Endometrium (tissue), 2 donors: Measurements from ENCODE around the gene CCDC188.

ENCODE experiments used
- FAIRE-seq: peaks from 2 replicates; lab custom pipeline; 2012; peaks lifted over from hg19 to GRCh38; lab: Jason Lieb, UNC
- donor health status: control.
- donor health status: control.

CCDC188 gene

DNA sequence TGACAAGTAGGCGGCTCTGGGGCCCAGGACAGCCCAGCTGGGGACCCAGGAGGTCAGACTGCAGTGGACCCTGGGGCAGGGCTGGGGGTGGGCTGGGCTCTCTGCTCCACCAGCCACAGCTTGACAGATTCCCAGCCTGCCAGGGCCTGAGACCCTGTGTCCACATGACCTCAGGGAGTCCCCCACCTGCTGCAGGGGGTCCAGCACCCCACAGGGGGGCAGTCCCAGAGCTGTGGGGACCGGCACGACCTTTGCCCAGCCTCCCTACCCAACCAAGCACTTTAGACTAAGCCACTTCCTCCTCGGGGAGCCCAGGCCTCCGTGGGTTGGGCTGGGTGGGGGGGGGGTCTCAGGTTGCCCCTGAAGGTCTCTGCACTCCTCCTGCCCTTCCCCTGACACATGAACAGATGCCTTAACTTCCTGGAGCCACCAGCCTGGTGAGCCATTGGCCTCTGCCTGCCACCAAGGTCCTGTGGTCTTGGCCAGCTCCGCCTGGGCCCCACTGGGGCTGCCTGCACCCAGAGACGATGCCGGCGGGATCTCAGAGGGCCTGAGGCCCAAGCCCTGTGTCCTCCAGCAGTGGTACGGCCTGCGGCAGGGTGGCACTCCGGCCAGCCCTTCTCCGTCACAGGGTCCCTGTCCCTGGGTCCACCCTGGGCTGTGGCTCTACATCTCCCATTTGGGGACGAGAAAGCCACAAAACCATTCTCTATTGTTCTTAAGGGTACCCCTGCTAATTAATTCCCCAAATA, 3.4 kb downstream of the CCDC188 start:
- no peak for FAIRE-seq

DNA sequence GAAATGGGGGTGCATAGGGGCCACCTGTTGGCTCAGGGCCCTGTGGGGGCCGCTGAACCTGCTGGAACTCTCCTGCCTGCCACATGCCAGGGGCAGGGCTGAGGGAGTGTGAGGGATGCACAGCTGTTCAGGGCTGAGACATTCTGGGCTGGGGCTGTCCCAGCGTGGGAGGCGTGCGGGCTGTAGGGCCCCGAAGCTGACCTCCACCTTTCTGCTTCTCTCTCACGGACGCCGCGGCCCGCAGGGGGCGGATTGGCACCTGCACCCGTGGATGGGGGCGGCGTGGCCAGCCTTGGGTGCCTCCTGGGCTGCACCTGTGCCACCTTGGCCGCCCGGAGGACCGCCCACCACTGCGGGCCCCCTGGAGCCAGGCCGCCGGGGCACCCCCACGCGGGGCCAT, 4.1 kb downstream of the CCDC188 start:
- FAIRE-seq, result no peak

DNA sequence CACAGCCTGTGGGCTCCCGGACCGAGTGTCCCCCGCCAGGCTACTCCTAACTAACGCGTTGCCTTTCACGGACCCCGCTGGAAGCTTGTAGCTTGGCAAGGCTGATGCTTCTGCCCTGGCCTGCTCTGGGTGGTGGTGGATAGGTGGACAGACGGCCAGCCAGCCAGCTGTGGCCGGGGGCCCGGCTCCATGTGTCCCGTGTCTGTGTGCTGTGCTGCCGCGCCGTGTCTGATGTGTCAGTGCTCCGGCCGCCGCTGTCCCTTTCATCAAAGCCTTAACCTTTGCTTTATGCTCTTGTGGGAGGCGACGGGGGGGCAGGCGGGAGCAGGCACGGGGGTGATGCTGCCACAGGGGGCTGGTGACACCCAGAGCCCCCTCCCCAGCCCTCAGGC, 5.0 kb downstream of the CCDC188 start:
- no peak for FAIRE-seq

DNA sequence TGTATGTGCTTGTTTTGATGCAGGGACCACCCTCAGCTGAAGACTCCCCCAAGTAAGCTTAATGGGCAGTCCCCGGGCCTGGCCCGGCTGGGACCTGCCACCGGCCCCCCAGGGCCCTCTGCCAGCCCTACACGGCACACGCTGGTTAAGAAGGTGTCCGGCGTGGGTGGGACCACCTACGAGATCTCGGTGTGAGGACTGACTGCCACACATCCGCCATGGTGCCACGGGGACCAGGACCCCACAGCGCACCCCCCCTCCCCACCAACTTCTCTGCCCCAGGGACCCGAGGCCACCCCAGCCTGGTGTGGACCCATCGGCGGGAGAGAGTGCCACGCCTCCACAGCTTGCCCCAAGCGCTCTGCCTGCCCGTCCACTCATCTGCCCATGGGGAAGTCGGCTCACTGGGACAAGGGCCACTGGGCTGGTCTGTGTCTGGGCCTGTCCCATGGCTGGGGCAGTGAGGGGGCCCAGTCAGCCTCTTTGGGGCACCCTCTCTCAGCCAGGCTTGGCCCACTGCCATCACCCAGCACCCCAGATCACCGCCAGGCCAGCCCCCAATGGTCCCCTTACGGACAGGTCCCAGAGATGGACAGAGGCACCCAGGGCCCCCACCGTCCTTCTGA, 5.5 kb downstream of the CCDC188 start:
- FAIRE-seq, result no peak

DNA sequence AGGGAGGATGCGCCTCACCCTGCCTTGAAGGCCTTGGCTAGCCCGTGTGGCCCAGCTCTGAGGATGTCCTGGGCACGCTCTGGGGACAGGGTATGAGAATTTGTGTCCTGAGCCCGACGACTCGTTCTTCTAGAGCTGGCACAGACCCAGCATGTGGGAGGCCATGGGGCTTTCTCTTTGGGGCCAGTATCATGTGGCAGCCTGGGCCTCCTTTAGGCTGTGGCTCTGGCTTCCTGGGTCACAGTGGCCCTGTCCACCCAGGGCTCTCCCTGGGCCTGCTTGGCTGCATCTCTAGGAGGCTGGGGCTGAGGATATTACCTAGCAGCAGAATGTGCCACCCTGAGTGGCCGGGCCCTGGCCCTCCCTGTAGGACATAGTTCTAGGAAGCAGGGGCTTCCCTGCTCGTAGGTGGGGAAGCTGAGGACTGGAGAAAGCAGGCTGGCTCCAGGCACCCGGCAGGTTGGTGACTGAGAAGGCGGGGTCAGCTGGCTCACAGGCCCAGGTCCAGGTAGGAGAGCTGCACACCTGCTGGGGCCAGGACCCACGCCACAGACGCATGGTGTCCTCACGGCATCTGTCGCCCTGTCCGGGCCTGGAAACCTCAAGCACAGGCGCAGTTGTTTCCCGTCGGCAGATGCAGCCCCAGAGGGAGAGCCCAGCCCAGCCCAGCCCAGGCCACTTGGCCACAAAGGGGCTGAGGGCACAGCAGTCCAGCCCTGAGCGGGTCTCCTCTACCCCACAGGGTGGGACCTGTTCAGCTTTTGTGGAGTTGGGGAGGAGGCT, 6.8 kb downstream of the CCDC188 start:
- FAIRE-seq, result no peak

DNA sequence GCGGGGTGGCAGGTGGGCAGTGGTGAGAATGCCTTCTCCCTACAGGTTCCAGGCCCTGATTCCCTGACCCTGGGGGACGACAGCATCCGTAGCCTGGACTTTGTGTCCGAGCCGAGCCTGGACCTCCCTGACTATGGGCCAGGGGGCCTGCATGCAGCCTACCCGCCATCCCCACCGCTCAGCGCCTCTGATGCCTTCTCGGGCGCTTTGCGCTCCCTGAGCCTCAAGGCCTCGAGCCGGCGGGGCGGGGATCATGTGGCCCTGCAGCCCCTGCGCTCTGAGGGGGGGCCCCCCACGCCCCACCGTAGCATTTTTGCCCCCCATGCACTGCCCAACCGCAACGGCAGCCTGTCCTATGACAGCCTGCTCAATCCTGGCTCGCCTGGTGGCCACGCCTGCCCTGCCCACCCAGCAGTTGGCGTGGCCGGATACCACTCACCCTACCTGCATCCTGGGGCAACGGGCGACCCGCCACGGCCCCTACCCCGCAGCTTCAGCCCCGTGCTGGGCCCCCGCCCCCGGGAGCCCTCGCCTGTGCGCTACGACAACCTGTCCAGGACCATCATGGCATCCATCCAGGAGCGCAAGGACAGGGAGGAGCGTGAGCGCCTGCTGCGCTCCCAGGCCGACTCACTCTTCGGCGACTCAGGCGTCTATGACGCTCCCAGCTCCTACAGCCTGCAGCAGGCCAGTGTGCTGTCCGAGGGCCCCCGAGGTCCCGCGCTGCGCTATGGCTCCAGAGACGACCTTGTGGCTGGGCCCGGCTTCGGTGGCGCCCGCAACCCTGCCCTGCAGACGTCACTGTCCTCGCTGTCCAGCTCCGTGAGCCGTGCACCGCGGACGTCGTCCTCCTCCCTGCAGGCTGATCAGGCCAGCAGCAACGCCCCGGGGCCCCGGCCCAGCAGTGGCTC, 7.9 kb downstream of the CCDC188 start:
- no peak for FAIRE-seq

DNA sequence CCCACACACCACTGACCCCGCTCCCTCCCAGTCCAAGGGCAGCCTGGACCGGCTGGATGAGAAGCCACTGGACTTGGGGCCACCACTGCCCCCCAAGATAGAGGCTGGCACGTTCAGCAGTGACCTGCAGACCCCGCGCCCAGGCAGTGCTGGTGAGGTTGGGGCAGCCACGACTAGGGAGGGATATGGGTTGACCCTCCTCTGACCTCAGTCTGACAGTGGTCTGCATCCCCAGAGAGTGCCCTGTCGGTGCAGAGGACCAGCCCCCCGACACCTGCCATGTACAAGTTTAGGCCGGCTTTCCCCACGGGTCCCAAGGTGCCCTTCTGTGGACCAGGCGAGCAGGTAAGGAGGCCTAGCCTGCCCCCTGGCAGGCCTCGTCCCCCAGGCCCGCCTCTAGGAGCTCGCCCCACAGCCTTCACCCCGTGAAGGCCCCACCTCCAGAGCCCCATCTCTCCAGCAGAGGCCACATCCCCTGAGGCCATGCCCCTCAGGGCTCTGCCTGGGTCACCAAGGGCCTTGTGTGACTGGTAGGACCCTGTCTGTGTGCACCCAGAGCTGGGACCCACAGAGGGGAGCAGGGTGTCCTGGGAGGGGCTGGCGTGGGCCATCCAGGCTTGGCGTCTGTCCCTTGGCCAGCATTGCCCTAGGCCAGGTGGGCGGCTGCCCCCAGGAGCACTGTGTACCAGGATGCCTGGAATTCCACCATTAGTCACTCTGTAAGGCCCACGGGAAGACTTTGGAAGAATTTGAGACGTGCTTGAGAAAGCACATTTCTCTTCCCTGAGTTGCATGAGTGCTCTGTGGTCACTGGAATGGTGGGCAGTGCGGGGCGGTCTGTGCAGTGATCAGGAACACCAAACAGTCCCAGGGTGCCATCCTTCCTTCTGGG, 9.4 kb downstream of the CCDC188 start:
- FAIRE-seq, result no peak

DNA sequence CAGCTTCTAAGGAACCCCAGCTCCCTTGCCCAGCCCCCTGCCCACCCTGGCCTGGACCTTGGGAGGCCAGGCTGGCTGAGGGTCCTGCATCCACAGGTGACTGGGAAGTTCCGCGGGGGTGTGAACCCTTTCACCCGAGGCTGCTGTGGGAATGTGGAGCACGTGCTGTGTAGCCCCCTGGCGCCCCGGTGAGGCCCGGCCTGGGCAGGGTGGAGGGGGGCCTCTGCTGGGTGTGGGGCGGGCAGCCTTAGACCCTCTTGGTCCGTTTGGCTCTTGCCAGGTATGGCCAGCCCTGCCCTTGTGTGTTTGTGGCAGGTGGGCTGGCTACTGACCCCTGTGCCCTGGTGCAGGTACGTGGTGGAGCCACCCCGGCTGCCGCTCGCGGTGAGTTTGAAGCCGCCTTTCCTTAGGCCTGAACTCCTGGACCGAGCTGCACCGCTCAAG, 10.3 kb downstream of the CCDC188 start:
- FAIRE-seq, result no peak

DNA sequence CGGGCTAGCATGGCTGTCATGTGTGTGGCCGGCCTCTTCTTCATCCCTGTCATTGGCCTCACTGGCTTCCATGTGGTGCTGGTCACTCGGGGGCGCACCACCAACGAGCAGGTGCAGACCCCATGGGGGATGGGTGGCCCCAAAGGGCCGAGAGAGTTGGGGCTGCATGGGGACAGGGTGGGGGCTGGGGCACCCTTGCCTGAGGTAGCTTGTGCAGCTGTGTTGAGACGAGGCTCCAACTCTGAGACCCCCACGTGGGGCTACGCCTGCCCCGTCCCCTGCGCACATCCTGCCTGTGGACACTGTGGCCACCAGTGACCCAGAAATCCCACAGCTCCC, 10.8 kb downstream of the CCDC188 start:
- FAIRE-seq, result no peak

DNA sequence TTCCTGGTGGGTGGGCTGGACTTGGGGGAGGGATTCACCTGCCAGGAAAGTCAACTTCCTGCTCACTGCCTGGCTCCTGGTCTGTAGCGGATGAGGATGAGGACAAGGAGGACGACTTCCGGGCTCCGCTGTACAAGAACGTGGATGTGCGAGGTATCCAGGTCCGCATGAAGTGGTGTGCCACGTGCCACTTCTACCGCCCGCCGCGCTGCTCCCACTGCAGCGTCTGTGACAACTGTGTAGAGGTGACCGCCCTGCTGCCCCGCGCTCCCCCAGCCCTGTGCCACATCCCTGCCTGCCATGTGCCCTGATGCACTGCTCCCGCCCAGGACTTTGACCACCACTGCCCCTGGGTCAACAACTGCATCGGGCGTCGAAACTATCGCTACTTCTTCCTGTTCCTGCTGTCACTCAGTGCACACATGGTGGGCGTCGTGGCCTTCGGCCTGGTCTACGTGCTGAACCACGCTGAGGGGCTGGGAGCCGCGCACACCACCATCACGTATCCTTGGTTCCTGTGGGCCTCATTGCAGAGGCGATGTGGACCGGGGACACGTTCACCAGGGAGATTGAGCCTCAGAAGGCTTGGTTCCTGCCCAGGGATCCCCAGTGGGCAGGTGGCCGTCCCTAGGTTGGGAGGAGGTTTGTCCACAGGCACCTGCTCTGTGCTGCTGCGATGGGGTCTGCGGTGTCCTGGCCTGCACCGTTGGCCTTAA, 11.3 kb downstream of the CCDC188 start:
- no peak for FAIRE-seq

DNA sequence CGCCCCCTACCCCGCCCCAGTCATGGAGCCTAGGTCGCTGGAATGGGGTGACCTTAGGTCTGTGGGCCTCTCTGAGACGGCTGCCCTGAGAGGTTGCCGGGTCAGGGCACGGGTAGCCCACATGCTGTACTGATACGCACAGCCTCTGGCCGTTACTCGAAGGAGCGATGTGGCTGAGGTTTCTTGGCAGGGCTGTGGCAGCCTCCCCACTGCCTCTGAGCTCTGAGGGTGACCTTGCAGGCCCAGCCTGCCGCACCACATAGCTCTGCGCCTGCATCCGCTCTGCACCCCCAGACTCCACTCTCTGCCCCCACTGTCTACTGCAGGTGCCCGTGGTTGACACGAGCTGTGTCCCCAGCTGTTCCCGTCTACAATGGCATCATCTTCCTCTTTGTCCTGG, 12.0 kb downstream of the CCDC188 start:
- no peak for FAIRE-seq

DNA sequence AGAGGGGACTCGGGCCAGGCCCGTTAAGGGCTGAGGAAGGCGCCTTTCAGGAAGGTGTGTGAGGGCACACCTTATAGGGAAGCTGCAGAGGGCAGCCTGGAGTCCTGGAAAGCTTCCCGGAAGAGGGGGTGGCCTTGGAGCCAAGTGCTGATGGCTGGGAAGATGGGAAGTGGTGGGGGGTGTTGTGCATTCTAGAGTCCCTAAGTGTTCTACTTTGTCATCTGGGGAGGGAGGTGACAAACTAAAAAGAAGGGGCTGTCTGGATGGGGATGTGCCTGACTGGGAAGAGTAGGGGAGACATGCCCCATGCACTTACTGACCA, 12.5 kb downstream of the CCDC188 start:
- no peak for FAIRE-seq

DNA sequence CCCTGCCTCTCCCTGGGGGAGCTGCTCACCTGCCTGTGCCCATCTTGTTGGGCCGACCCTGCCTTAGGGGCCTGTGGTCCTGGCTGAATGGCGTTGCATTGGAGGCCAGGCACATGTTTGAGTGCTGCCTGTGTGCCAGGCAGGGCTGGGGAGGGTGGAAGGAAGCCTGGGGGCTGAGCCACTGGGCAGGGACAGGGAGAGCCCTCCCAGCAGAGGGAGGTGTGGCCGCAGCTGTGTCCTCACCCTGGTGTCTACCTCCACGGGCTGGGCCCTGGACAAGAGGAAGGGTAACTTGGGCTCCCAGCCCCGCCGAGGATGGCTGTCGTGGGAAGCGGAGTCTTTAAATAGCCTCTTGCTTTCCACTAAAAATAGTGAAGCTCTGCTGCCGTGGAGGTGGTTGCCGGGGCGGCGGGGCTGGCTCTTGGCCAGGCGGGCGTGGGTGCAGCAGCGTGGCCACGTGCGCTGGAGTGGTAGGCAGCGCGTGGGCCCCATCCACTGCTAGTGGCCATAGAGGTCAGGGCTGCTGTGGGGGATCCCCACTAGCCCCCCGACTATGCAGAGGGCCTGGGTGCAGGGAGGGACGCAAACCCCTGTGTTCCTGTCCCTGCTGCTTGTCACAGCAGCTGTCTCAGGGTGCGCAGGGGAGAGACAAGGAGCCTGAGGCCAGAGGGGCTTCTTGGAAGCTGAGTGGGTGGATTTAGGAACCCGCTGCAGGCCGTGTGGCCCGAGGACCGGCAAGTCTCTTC, 13.0 kb downstream of the CCDC188 start:
- FAIRE-seq, result no peak

DNA sequence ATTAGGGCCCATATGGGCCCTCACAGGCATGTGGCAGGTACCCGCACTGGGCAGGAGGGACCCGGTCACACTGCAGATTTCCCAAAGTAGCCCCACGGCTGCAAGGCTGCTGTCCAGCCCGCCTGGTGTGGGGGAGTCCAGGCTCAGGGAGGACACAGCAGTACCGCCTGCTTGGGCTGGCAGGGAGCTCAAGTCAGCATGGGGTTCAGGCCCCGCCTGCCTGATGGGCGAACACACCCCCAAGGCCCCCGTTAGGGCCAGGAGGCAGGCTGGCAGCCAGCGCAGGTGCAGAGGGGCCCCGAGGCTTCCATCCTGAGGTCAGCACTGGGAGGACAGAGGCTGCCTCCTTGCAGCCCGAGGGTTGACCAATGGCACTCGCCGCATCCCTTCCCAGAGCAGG, 13.7 kb downstream of the CCDC188 start:
- no peak for FAIRE-seq

DNA sequence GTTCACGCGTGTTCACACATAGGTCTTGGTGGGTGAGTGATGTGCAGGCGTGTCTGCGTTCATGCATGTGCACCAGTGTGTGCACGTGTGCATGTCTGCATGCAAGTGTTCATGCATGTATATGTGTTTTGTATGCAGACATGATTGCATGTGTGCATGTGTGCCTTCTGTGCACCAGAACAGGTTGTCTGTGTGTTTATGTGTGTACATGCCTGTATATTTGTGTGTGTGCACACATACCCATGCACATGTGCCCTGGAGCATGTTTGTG, 14.3 kb downstream of the CCDC188 start:
- FAIRE-seq, result no peak

DNA sequence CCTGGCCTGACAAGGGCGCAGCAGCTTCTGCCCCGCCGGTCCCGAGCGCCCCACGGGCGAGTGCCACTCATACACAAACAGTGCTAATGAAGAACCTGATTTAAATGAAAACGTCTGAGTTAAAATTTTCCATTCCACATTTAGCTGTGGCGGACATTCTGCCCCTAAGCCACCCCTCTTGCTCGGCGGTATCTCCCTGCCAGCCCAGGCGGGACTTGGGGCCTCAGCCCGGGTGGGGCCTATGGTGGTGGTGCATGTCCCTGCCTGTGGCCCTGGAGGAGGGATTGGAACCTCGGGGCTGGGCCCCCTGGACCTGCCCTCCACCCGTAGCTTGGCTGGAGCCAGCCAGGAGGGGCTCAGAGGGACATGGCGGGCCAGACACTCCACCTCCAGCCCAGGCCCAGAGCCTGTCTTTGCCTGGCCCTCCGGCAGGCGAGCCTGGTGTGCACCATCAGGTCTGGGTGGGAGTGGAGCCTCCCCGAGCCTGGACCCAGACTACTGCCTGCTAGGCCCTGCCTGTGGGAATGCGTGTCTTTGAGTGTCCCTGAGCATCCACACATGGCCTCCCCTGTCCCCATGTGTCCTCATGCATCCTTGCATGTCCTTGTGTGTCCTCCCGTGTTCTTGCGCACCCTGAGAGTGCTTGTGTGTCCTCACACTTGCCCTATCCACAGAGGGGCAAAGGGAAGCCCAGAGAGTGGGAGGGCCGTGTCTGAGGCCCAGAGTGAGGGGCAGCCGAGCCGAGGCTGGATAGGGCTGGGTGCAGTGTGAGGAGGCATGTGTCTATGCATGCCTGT, 14.9 kb downstream of the CCDC188 start:
- no peak for FAIRE-seq

DNA sequence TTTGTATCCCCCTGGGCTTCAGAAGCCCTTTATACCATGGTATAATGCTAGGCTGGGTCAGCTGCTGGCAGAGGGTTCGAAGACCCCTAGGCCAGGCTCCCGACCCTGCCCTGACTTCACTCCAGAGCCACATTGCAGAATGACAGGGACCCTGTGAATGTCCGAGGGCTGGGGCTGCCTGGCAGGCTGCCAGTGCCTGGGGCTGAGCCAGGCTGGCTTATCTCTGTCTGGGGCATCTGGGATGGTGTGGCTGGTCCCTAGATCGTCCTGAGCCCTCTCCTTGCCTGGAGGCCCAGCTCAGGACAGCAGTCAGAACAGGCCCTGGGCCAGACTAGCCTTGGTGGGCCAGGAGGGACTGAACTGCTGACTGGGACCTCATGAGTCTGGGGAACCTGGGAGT, 15.6 kb downstream of the CCDC188 start:
- no peak for FAIRE-seq

DNA sequence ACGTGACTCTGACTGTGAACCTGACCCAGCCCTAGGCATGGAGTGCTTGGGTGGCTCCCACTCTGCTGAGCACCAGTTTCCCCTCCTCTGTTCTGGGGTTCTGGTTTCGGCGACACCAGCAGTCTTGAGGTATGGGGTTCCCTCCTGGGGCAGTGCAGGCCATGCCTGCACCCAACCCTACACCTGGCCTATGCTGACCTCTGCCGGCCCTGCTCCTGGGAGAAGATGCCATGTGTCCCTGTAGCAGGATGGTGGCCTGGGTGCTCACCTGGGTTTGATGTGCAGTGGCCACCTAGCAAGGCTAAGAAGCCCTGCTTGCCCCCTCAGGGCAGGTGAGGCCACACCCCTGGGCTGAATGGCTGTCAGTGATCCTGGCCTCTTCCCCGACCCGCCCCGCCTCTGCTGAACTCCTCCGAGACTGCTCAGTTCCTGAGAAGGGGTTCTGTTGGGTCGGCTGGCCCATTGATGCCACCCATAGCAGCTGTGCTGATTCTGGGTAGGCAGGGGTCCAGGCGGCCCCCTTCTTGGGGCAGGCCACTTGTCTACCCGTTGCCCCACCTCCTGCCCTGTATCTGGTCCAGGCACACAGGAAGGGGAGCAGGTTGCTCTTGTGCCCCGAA, 16.8 kb downstream of the CCDC188 start:
- FAIRE-seq, result no peak

DNA sequence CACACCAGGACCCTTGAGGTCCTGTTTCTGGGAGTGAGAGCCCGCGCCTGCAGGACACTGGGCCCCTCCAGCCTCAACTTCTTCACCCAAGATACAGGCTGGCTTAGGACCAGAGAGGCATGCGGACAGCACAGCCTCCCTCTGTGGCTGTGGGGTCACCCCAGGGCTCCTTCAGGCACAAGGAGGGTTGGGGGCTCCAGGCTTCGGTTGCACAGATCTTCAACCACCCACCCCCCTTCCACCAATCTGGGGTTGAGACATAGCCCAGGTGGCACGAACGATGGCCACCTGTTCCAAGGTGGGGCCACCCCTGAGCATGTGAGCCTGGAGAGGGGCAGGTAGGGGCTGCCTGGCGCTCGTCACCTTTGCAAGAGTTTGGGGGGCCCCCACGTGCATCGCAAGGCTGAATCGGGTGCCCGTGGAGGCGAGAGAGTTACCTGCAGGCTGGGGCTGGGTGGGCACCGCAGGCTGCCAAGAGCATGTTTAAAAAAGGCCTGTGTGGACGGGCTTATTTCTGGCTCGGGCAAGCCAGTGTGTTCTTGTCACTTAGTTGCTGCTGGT, 18.1 kb downstream of the CCDC188 start:
- no peak for FAIRE-seq
